Loucy (cell line): Measurements from ENCODE around the gene TMTC2.

Source experiments
- CTCF ChIP-seq: fragments of 200-600 bp; sonication (generic); conservative IDR thresholded peaks from 2 replicates; pipeline ENCODE4 v1.5.1; 2014; ENCODE audit warnings: mild to moderate bottlenecking, antibody characterized with exemption, low read length
- EZH2phosphoT487 ChIP-seq: fragments of 200-600 bp; IDR thresholded peaks from 2 replicates; pipeline ENCODE4 v1.6.1; 2018; ENCODE audit warnings: antibody characterized with exemption, mild to moderate bottlenecking, moderate library complexity, borderline replicate concordance

DNA sequence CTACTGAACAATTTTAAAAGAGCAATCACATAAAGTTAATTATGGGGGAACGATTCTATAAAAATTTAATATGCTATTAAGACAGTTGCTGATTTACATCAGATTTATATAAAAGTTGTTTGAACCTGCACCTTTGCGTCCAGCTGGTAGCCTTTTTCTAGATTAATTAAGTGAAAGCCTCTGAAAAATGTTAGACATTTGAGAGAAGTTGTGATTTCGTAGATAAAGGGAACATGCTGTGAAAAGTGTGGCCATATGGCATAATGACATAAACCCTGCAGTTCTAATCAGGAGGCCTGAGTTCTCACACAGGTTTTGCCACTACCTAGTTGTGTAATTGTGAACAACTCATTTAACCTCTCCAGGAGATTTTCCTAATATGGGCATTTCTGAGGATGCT, 187.2 kb downstream of the TMTC2 start:
- TF ChIP-seq CTCF (no peak), EZH2phosphoT487 (no peak)
